HepG2 (cell line): ENCODE measurements around the gene STOML1. TPM values are rescaled to one million over a fixed set of nuclear protein-coding genes. Genes with fewer than 3 reads are reported as not detected.

Experiments used
- ATAC-seq: fragments of 200-7000 bp; cut with Tn5 transposase; 3 replicates; pipeline ENCODE4 v1.9.1; 2020; ENCODE audit warnings: mild to moderate bottlenecking, moderate library complexity
- BruUV-seq: library from RNA; stranded (reverse); fragments of 400-500 nt; replicated peaks from 2 replicates; lab custom pipeline; 2021; lab: Mats Ljungman, UMichigan
- CTCF ChIA-PET: fragments of 300-600 bp; formaldehyde crosslinking; extraction: SDS; loops from one replicate; lab custom pipeline; 2021; ENCODE audit warnings: low total read pairs, inconsistent platforms, low intra/inter-chr PET ratio; lab: Yijun Ruan, JAX
- POLR2A ChIA-PET: fragments of 350-600 bp; sonication (Branson Sonifier 250); formaldehyde crosslinking; loops from one replicate; lab custom pipeline; 2020; ENCODE audit warnings: antibody characterized with exemption, inconsistent platforms; lab: Yijun Ruan, JAX
- DNase-seq: peaks from one replicate; pipeline ENCODE4 v3.0.0-alpha.2; 2015; ENCODE audit warnings: low spot score
- FAIRE-seq: peaks from 3 replicates; lab custom pipeline; 2011; peaks lifted over from hg19 to GRCh38; lab: Jason Lieb, UNC
- H2AFZ ChIP-seq: one replicate; pipeline ENCODE4 v1.6.1; 2011; ENCODE audit warnings: low read length, inconsistent platforms
- H3K27ac ChIP-seq: fragments of 300-600 bp; 3 replicates; pipeline ENCODE4 v1.8.0; 2011; ENCODE audit warnings: mixed run types, mild to moderate bottlenecking, mixed read lengths, low read length, inconsistent platforms; ENCODE audit not compliant: insufficient read depth; ENCODE audit errors: extremely low read length
- H3K27me3 ChIP-seq, 2 experiments: fragments of 200-600 bp in 1 of 2; 2 replicates in 1 of 2; 3 replicates in 1 of 2; pipeline versions ENCODE4 v1.6.0 to v1.8.0; 2011; ENCODE audit warnings: low read length in 2 of 2, mild to moderate bottlenecking in 2 of 2, moderate library complexity in 2 of 2, inconsistent platforms in 1 of 2; ENCODE audit not compliant: insufficient read depth in 2 of 2, control insufficient read depth in 1 of 2
- H3K36me3 ChIP-seq, 2 experiments: fragments of 200-600 bp in 1 of 2; replicated peaks in 1 of 2; 2 replicates in 1 of 2; 3 replicates in 1 of 2; pipeline versions ENCODE4 v1.5.1 to v1.8.0; 2011; ENCODE audit warnings: low read length in 2 of 2, inconsistent platforms in 1 of 2; ENCODE audit not compliant: insufficient read depth in 2 of 2, control insufficient read depth in 1 of 2
- H3K4me1 ChIP-seq: 2 replicates; pipeline ENCODE4 v1.5.1; 2012; ENCODE audit warnings: low read length, inconsistent platforms; ENCODE audit not compliant: insufficient read depth
- H3K4me2 ChIP-seq: 2 replicates; pipeline ENCODE4 v1.6.0; 2011; ENCODE audit warnings: low read depth, low read length, inconsistent platforms
- H3K4me3 ChIP-seq, 3 experiments: fragments of 200-600 bp in 1 of 3; sonication (generic), shearing (Covaris generic) in 1 of 3; replicated peaks in 1 of 3; 2 replicates each; pipeline ENCODE4 v1.5.1; 2011 to 2016; ENCODE audit warnings: low read length in 3 of 3, inconsistent platforms in 2 of 3, low read depth in 2 of 3, mild to moderate bottlenecking in 2 of 3, control low read depth in 1 of 3, mixed read lengths in 1 of 3; ENCODE audit not compliant: insufficient read depth in 1 of 3
- H3K79me2 ChIP-seq: one replicate; pipeline ENCODE4 v1.6.1; 2011; ENCODE audit warnings: low read length, inconsistent platforms; ENCODE audit not compliant: insufficient read depth
- H3K9ac ChIP-seq: 2 replicates; pipeline ENCODE4 v1.6.0; 2011; ENCODE audit warnings: mild to moderate bottlenecking, low read depth, low read length, inconsistent platforms; ENCODE audit not compliant: insufficient read depth
- H3K9me3 ChIP-seq: 2 replicates; pipeline ENCODE4 v1.5.1; 2012; ENCODE audit warnings: mild to moderate bottlenecking, low read length
- H4K20me1 ChIP-seq: 2 replicates; pipeline ENCODE4 v1.6.0; 2011; ENCODE audit warnings: inconsistent platforms, mild to moderate bottlenecking, low read length, moderate library complexity; ENCODE audit not compliant: insufficient read depth
- CREBL2 ChIP-seq: sonication (generic); formaldehyde crosslinking; IDR thresholded peaks from 2 replicates; pipeline ENCODE4 v1.8.1; 2023; ENCODE audit warnings: missing genetic modification reagents, mild to moderate bottlenecking, borderline replicate concordance
- GATAD2A ChIP-seq: IDR thresholded peaks from 2 replicates; pipeline ENCODE4 v1.6.1; 2016
- KDM5B ChIP-seq: sonication (generic); formaldehyde crosslinking; IDR thresholded peaks from 2 replicates; pipeline ENCODE4 v1.4.0; 2020; ENCODE audit warnings: missing genetic modification reagents, mild to moderate bottlenecking, borderline replicate concordance
- MAZ ChIP-seq, 2 experiments: sonication (generic) in 1 of 2; formaldehyde crosslinking in 1 of 2; IDR thresholded peaks; 2 replicates each; pipeline versions ENCODE4 v1.5.0 to v1.6.1; 2012 to 2020; ENCODE audit warnings: low read depth in 2 of 2, mild to moderate bottlenecking in 2 of 2, borderline replicate concordance in 1 of 2, improper control_type of control experiment in 1 of 2, low read length in 1 of 2, missing genetic modification reagents in 1 of 2, moderate library complexity in 1 of 2
- MBD4 ChIP-seq: IDR thresholded peaks from 2 replicates; pipeline ENCODE4 v1.6.1; 2012; ENCODE audit warnings: low read length, inconsistent platforms, borderline replicate concordance
- MED13 ChIP-seq: sonication (generic); formaldehyde crosslinking; IDR thresholded peaks from 2 replicates; pipeline ENCODE4 v1.5.0; 2020; ENCODE audit warnings: missing genetic modification reagents
- MED8 ChIP-seq: sonication (generic); formaldehyde crosslinking; IDR thresholded peaks from 2 replicates; pipeline ENCODE4 v1.8.1; 2023; ENCODE audit warnings: mild to moderate bottlenecking, missing genetic modification reagents; ENCODE audit not compliant: insufficient replicate concordance
- MTA3 ChIP-seq: sonication (generic); formaldehyde crosslinking; IDR thresholded peaks from 2 replicates; pipeline ENCODE4 v1.4.0; 2020; ENCODE audit warnings: missing genetic modification reagents
- NAIF1 ChIP-seq: sonication (generic); formaldehyde crosslinking; IDR thresholded peaks from 2 replicates; pipeline ENCODE4 v1.5.0; 2020; ENCODE audit warnings: mild to moderate bottlenecking, missing genetic modification reagents, borderline replicate concordance
- NCOA2 ChIP-seq: sonication (generic); formaldehyde crosslinking; IDR thresholded peaks from 2 replicates; pipeline ENCODE4 v1.8.0; 2022; ENCODE audit warnings: inconsistent platforms
- PAX8 ChIP-seq: sonication (generic); formaldehyde crosslinking; IDR thresholded peaks from 2 replicates; pipeline ENCODE4 v1.8.0; 2022; ENCODE audit warnings: mild to moderate bottlenecking, missing genetic modification reagents, borderline replicate concordance
- SOX5 ChIP-seq: IDR thresholded peaks from 2 replicates; pipeline ENCODE4 v1.6.1; 2016; ENCODE audit warnings: borderline replicate concordance
- SRF ChIP-seq: IDR thresholded peaks from 2 replicates; pipeline ENCODE4 v1.6.1; 2011; ENCODE audit warnings: mild to moderate bottlenecking, low read depth, low read length, moderate library complexity
- USF2 ChIP-seq, 2 experiments: sonication (generic) in 1 of 2; formaldehyde crosslinking in 1 of 2; IDR thresholded peaks; 2 replicates each; pipeline versions ENCODE4 v1.5.1 to v1.6.1; 2011 to 2020; ENCODE audit warnings: borderline replicate concordance in 1 of 2, low read depth in 1 of 2, low read length in 1 of 2, mild to moderate bottlenecking in 1 of 2, missing genetic modification reagents in 1 of 2, moderate library complexity in 1 of 2
- ZNF678 ChIP-seq: sonication (generic); formaldehyde crosslinking; IDR thresholded peaks from 2 replicates; pipeline ENCODE4 v1.4.0; 2020; ENCODE audit warnings: mild to moderate bottlenecking, missing genetic modification reagents
- ZNF839 ChIP-seq: sonication (generic); formaldehyde crosslinking; IDR thresholded peaks from 2 replicates; pipeline ENCODE4 v1.4.0; 2020; ENCODE audit warnings: missing genetic modification reagents, mild to moderate bottlenecking, borderline replicate concordance
- WGBS: methylation state at CpG from one replicate; pipeline ENCODE4 v1.1.6; 2017; ENCODE audit warnings: low lambda C conversion rate; 5-methylcytosine and 5-hydroxymethylcytosine counted together
- in situ Hi-C: cut with HindIII; loops from 2 replicates; pipeline ENCODE4 v1.10.0; 2017; ENCODE audit warnings: low pct_unique_long_range_greater_than_20kb; ENCODE audit not compliant: extremely low pct_ligation_motif_present
- intact Hi-C: fragments of 100-400 bp; cut with micrococcal nuclease; formaldehyde crosslinking; loops from one replicate; pipeline ENCODE4 v1.10.0; 2022; ENCODE audit not compliant: unreplicated experiment
- polyA plus RNA-seq, 8 experiments: library from polyadenylated mRNA; depleted of rRNA in 3 of 8; stranded (reverse) in 7 of 8; unstranded in 1 of 8; fragments of >200 nt; fragmentation: Illumina TruSeq in 4 of 8; extraction: Trizol in 4 of 8; gene quantifications; 2 replicates each; pipeline versions ENCODE4 v1.2.1 to v1.2.3, GENCODE V29; 2011 to 2016; ENCODE audit warnings: low read depth in 4 of 8, missing spikeins in 1 of 8, mixed read lengths in 1 of 8; ENCODE audit not compliant: insufficient read depth in 1 of 8
- total RNA-seq, 5 experiments: library from RNA; depleted of rRNA; stranded (reverse); fragments of >200 nt; fragmentation: Illumina TruSeq; extraction: Trizol; gene quantifications; 2 replicates each; pipeline ENCODE4 v1.2.3, GENCODE V29; 2016; ENCODE audit warnings: low read depth in 1 of 5
- TF ChIP-seq, protein P1 (sequence below): sonication (generic); formaldehyde crosslinking; IDR thresholded peaks from 2 replicates; pipeline ENCODE4 v1.8.0; 2022; ENCODE audit warnings: missing genetic modification reagents, mild to moderate bottlenecking, moderate library complexity, borderline replicate concordance

STOML1 gene
- total and polyA plus RNA-seq, 2 of the 13 experiments (the other 11 are each of a cell fraction or from before 2014, with no cell fraction given), result 3.5 to 3.7 TPM

DNA sequence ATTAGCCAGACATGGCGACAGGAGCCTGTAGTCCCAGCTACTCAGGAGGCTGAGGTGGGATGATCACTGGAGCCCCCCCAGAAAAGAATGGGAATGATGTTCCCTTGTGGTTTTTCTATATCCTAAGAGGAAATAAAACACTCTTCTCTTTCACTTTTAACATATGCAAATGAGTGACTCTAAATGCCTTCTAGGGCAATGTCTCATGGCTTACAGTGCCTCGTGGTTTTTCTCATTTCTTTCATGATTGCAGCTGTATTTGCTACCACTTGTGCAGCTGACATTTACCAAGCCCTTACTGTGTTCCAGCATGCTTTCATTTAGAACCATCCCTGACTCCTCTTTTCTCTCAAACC, 26.4 kb downstream of the STOML1 start:
- BruUV-seq, result no TSS peak
- no peaks in the 10 kb centered on the region for H4K20me1 ChIP-seq
- H3K27me3 ChIP-seq, result no peaks in the 10 kb centered on the region; a peak in 1 of 5 replicates
- no peak overlapping the region for H3K27ac ChIP-seq
- CTCF ChIA-PET, result no interaction called here
- no peak overlapping the region for H3K9ac ChIP-seq
- TF ChIP-seq KDM5B (CRISPR knock-in tag), result no peak
- TF ChIP-seq MTA3 (CRISPR knock-in tag), result no peak
- TF ChIP-seq PAX8 (CRISPR knock-in tag), result no peak
- no peak for TF ChIP-seq ZNF678 (CRISPR knock-in tag)
- no peak for TF ChIP-seq USF2 (IDR thresholded peaks at IDR 0.05; ENCODE audit: low read depth, low read length)
- no peak for TF ChIP-seq USF2 (CRISPR knock-in tag; IDR thresholded peaks at IDR 0.05; ENCODE audit: borderline replicate concordance)
- no peak for TF ChIP-seq GATAD2A (CRISPR knock-in tag)
- no peak for TF ChIP-seq SRF
- no peak for TF ChIP-seq MBD4
- TF ChIP-seq CREBL2 (CRISPR knock-in tag), result no peak
- no peak for TF ChIP-seq MAZ (IDR thresholded peaks at IDR 0.05; ENCODE audit: borderline replicate concordance, low read depth, low read length)
- no peak for TF ChIP-seq MAZ (CRISPR knock-in tag; IDR thresholded peaks at IDR 0.05; ENCODE audit: low read depth)
- TF ChIP-seq MED13 (CRISPR knock-in tag), result no peak
- TF ChIP-seq, protein P1, sequence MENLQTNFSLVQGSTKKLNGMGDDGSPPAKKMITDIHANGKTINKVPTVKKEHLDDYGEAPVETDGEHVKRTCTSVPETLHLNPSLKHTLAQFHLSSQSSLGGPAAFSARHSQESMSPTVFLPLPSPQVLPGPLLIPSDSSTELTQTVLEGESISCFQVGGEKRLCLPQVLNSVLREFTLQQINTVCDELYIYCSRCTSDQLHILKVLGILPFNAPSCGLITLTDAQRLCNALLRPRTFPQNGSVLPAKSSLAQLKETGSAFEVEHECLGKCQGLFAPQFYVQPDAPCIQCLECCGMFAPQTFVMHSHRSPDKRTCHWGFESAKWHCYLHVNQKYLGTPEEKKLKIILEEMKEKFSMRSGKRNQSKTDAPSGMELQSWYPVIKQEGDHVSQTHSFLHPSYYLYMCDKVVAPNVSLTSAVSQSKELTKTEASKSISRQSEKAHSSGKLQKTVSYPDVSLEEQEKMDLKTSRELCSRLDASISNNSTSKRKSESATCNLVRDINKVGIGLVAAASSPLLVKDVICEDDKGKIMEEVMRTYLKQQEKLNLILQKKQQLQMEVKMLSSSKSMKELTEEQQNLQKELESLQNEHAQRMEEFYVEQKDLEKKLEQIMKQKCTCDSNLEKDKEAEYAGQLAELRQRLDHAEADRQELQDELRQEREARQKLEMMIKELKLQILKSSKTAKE (CRISPR knock-in tag), result no peak
- TF ChIP-seq MED8, result no peak
- no peak for TF ChIP-seq NAIF1 (CRISPR knock-in tag)
- TF ChIP-seq SOX5, result no peak
- no peak for TF ChIP-seq ZNF839 (CRISPR knock-in tag)
- no peak for TF ChIP-seq NCOA2
- TF ChIP-seq, all 625 proteins: peak for 0
- Histone ChIP-seq H3K4me1 (peaks cover 6% of the 10 kb centered on the region; the same call in 1 of the 2 replicates), H3K4me2 (no peak overlapping the region), H2AFZ (no peak overlapping the region), H3K79me2 (no peaks in the 10 kb centered on the region), H3K9me3 (no peaks in the 10 kb centered on the region), H3K4me3 (no peak overlapping the region), H3K36me3 (no peaks in the 10 kb centered on the region)
- in situ Hi-C loops (loop anchor here (5.0 kb wide), 1 partner anchor 72 kb away; no protein-coding TSS in a partner anchor), intact Hi-C loops (no loop called here)
- no peak for DNase-seq
- POLR2A ChIA-PET, result no interaction called here
- no peak for FAIRE-seq
- 4% methylated on average over 2 of the region's 2 CpGs for WGBS
- no peak for ATAC-seq
